Panc1 (cell line): ENCODE results near the gene SMPDL3B.

Source experiments
- CTCF ChIP-seq: fragments of 450-650 bp; IDR thresholded peaks from 2 replicates; pipeline ENCODE4 v1.5.1; 2017; ENCODE audit warnings: mild to moderate bottlenecking
- POLR2AphosphoS5 ChIP-seq: IDR thresholded peaks from 2 replicates; pipeline ENCODE4 v1.6.1; 2012; ENCODE audit warnings: mild to moderate bottlenecking, low read depth, low read length, moderate library complexity

GRCh38 chr1:27994060-27994459 lies 59.3 kb downstream of the SMPDL3B start:
- TF ChIP-seq CTCF, result no peak
- no peak for TF ChIP-seq POLR2AphosphoS5
